Measurements from ENCODE around the gene RHOV. TPM values are rescaled to one million over a fixed set of nuclear protein-coding genes. Genes with fewer than 3 reads are reported as not detected.

The RHOV gene
- total RNA-seq, 1 donor from 2014 or later = 3.1 TPM

- no peak for TF ChIP-seq CTCF (conservative IDR thresholded peaks at IDR 0.05; ENCODE audit: low read depth, low read length)
- no peak for DNase-seq (ENCODE audit: low read depth)
- no peak overlapping the region for H3K4me3 ChIP-seq (ENCODE audit: low read depth, low read length)
These were observed 43.6 kb upstream of the RHOV start for GRCh38 chr15:40917585-40917984.

GRCh38 chr15:40915679-40916078 lies 41.6 kb upstream of the RHOV start:
- TF ChIP-seq CTCF (conservative IDR thresholded peaks at IDR 0.05; ENCODE audit: low read depth, low read length) = no peak
- DNase-seq (ENCODE audit: low read depth) = no peak
- H3K4me3 ChIP-seq (ENCODE audit: low read depth, low read length) = no peak overlapping the region

- no peak for DNase-seq (ENCODE audit: low read depth)
- TF ChIP-seq CTCF (conservative IDR thresholded peaks at IDR 0.05; ENCODE audit: low read depth, low read length) = no peak
- H3K4me3 ChIP-seq (ENCODE audit: low read depth, low read length) = no peak overlapping the region
These were observed 41.2 kb upstream of the RHOV start for GRCh38 chr15:40915116-40915661.

- H3K4me3 ChIP-seq (ENCODE audit: low read depth, low read length) = no peak overlapping the region
- no peak for DNase-seq (ENCODE audit: low read depth)
- no peak for TF ChIP-seq CTCF (conservative IDR thresholded peaks at IDR 0.05; ENCODE audit: low read depth, low read length)
These were observed 40.5 kb upstream of the RHOV start for GRCh38 chr15:40914486-40914885.

GRCh38 chr15:40914013-40914412 lies 40.0 kb upstream of the RHOV start:
- TF ChIP-seq CTCF (conservative IDR thresholded peaks at IDR 0.05; ENCODE audit: low read depth, low read length) = no peak
- no peak overlapping the region for H3K4me3 ChIP-seq (ENCODE audit: low read depth, low read length)
- DNase-seq (ENCODE audit: low read depth) = no peak

GRCh38 chr15:40912478-40912877 lies 38.4 kb upstream of the RHOV start:
- DNase-seq (ENCODE audit: low read depth) = no peak
- no peak for TF ChIP-seq CTCF (conservative IDR thresholded peaks at IDR 0.05; ENCODE audit: low read depth, low read length)
- H3K4me3 ChIP-seq (ENCODE audit: low read depth, low read length) = no peak overlapping the region

GRCh38 chr15:40911693-40912092 lies 37.7 kb upstream of the RHOV start:
- H3K4me3 ChIP-seq (ENCODE audit: low read depth, low read length) = no peak overlapping the region
- no peak for TF ChIP-seq CTCF (conservative IDR thresholded peaks at IDR 0.05; ENCODE audit: low read depth, low read length)
- DNase-seq (ENCODE audit: low read depth) = no peak

All from epithelial cell of proximal tubule (primary cell).